ENCODE results near the gene TIAM2.

DNA sequence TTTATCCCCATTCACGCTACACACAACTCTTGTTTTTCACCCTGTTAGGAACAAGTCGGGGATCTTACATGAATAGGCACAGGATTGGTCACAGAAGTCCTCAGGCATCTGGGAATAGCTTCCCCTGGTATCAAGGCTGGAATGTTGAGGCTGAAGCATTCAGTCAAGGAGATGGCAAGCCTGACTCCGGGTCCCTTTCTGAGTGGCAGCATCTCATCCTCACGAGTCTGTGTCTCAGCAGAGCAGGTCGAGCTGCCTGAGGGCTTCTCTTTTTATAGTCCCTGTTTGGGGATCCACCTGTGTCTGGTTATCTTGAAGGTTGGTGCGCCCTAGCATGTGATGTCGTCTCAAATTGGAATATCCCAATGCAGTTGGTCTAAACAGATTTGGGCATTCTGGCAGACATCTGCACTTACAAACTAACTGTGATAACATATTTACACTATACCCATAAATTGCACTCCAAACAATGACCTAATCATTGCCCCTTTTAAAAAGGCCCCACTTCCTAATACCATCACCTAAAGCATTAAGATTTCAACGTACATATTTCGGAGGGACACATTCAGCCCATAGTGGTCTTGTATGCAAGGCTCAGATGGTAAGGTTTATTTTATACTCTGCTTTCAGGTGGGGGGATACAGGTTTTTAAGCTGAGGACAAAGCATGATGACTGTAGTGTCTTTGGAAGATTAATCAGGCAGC, 156.0 kb downstream of the TIAM2 start:
- TF ChIP-seq, protein P1, sequence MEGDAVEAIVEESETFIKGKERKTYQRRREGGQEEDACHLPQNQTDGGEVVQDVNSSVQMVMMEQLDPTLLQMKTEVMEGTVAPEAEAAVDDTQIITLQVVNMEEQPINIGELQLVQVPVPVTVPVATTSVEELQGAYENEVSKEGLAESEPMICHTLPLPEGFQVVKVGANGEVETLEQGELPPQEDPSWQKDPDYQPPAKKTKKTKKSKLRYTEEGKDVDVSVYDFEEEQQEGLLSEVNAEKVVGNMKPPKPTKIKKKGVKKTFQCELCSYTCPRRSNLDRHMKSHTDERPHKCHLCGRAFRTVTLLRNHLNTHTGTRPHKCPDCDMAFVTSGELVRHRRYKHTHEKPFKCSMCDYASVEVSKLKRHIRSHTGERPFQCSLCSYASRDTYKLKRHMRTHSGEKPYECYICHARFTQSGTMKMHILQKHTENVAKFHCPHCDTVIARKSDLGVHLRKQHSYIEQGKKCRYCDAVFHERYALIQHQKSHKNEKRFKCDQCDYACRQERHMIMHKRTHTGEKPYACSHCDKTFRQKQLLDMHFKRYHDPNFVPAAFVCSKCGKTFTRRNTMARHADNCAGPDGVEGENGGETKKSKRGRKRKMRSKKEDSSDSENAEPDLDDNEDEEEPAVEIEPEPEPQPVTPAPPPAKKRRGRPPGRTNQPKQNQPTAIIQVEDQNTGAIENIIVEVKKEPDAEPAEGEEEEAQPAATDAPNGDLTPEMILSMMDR (IDR thresholded peaks at IDR 0.05): no peak
- TF ChIP-seq POLR2AphosphoS5 (IDR thresholded peaks at IDR 0.05) (no peak), POLR2A (IDR thresholded peaks at IDR 0.05) (no peak), EP300 (IDR thresholded peaks at IDR 0.05) (no peak)

Data from upper lobe of left lung (tissue), 4 donors.